Raji (cell line): ENCODE results near the gene EVC.

Source experiments
- POLR2A ChIP-seq: IDR thresholded peaks from 2 replicates; pipeline ENCODE4 v1.6.1; 2011; ENCODE audit warnings: low read depth, low read length, control low read depth; ENCODE audit not compliant: insufficient read depth

The EVC gene

GRCh38 chr4:5821665-5822358 lies 110.8 kb downstream of the EVC start:
- TF ChIP-seq POLR2A: no peak

- TF ChIP-seq POLR2A: no peak
Measured at GRCh38 chr4:5822619-5823018, 111.6 kb downstream of the EVC start.

GRCh38 chr4:5823542-5824211 lies 112.7 kb downstream of the EVC start:
- TF ChIP-seq POLR2A: no peak

GRCh38 chr4:5824227-5824626 lies 113.2 kb downstream of the EVC start:
- no peak for TF ChIP-seq POLR2A

GRCh38 chr4:5824635-5825034 lies 113.6 kb downstream of the EVC start:
- no peak for TF ChIP-seq POLR2A

- no peak for TF ChIP-seq POLR2A
Measured at GRCh38 chr4:5825321-5826041, 114.5 kb downstream of the EVC start.

GRCh38 chr4:5826437-5827107 lies 115.6 kb downstream of the EVC start:
- TF ChIP-seq POLR2A: no peak

GRCh38 chr4:5827108-5828004 lies 116.4 kb downstream of the EVC start:
- no peak for TF ChIP-seq POLR2A

- no peak for TF ChIP-seq POLR2A
Measured at GRCh38 chr4:5828005-5828391, 117.0 kb downstream of the EVC start.

- no peak for TF ChIP-seq POLR2A
Measured at GRCh38 chr4:5836943-5837342, 125.9 kb downstream of the EVC start.

GRCh38 chr4:5839332-5839731 lies 128.3 kb downstream of the EVC start:
- no peak for TF ChIP-seq POLR2A

- no peak for TF ChIP-seq POLR2A
Measured at GRCh38 chr4:5839751-5840674, 129.0 kb downstream of the EVC start.

GRCh38 chr4:5842456-5842855 lies 131.5 kb downstream of the EVC start:
- TF ChIP-seq POLR2A: no peak
